Type B pancreatic cell (in vitro differentiated cells): ENCODE measurements around the gene DHRS9. TPM values are rescaled to one million over a fixed set of nuclear protein-coding genes. Genes with fewer than 3 reads are reported as not detected.

Source experiments
- DNase-seq: peaks from one replicate; pipeline ENCODE4 v3.0.0; 2021; ENCODE audit warnings: mixed read lengths; ENCODE audit not compliant: unreplicated experiment; ENCODE audit errors: extremely low spot score
- H3K27ac Mint-ChIP-seq: 2 replicates; pipeline ENCODE4 v1.8.0; 2021; ENCODE audit warnings: mild to moderate bottlenecking, mixed read lengths
- H3K27me3 Mint-ChIP-seq: 2 replicates; pipeline ENCODE4 v1.8.0; 2021; ENCODE audit warnings: mixed read lengths
- H3K36me3 Mint-ChIP-seq: 2 replicates; pipeline ENCODE4 v1.8.0; 2021; ENCODE audit warnings: mixed read lengths
- H3K4me1 Mint-ChIP-seq: one replicate; pipeline ENCODE4 v1.8.0; 2021; ENCODE audit warnings: mixed read lengths; ENCODE audit not compliant: unreplicated experiment
- H3K4me3 Mint-ChIP-seq: 2 replicates; pipeline ENCODE4 v1.8.0; 2021; ENCODE audit warnings: mild to moderate bottlenecking, mixed read lengths
- H3K9me3 Mint-ChIP-seq: 2 replicates; pipeline ENCODE4 v1.8.0; 2021; ENCODE audit warnings: mixed read lengths
- total RNA-seq: library from RNA; stranded (reverse); gene quantifications from 2 replicates; pipeline ENCODE4 v1.2.1, GENCODE V29; 2021; ENCODE audit warnings: low replicate concordance
- TF ChIP-seq, protein P1 (sequence below): fragments of 200-600 bp; sonication (generic); conservative IDR thresholded peaks from 2 replicates; pipeline ENCODE4 v1.5.0; 2021; ENCODE audit warnings: antibody characterized with exemption, mild to moderate bottlenecking

DHRS9 gene
- total RNA-seq, 1 donor from 2014 or later = 0.75 TPM

DNA sequence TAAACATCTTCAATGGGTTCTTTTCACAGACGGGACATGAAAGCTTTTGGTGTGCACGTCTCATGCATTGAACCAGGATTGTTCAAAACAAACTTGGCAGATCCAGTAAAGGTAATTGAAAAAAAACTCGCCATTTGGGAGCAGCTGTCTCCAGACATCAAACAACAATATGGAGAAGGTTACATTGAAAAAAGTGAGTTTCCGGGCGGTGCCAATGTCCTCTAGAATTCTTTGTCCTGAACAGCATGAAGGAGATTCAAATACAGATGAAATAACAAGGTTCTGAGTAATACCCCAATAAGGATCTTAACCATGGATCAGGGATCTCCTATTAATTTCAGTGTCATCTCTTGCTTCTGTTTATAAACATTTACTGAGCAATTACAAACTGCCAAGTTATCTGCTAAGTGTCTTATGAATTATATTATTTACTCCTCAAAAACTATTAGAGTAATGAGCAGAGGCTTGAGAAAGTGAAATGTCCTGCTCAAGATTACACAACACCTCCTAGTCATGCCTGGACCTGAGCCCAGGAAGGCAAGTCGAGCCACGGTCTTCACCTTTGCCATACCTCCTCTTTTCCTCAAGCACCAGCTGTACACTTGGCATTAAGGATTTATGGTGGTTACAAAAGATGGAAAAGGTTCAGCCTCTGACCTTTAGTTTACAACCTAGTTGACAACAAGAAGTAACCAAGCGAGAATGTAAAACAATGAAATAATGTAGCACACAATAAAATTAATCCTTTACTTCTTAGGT lies 22.6 kb downstream of the DHRS9 start:
- H3K27ac Mint-ChIP-seq = no peak overlapping the region
- no peaks in the 10 kb centered on the region for H3K9me3 Mint-ChIP-seq
- TF ChIP-seq, protein P1, sequence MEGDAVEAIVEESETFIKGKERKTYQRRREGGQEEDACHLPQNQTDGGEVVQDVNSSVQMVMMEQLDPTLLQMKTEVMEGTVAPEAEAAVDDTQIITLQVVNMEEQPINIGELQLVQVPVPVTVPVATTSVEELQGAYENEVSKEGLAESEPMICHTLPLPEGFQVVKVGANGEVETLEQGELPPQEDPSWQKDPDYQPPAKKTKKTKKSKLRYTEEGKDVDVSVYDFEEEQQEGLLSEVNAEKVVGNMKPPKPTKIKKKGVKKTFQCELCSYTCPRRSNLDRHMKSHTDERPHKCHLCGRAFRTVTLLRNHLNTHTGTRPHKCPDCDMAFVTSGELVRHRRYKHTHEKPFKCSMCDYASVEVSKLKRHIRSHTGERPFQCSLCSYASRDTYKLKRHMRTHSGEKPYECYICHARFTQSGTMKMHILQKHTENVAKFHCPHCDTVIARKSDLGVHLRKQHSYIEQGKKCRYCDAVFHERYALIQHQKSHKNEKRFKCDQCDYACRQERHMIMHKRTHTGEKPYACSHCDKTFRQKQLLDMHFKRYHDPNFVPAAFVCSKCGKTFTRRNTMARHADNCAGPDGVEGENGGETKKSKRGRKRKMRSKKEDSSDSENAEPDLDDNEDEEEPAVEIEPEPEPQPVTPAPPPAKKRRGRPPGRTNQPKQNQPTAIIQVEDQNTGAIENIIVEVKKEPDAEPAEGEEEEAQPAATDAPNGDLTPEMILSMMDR = no peak
- no peak overlapping the region for H3K4me3 Mint-ChIP-seq
- no peak for DNase-seq
- H3K27me3 Mint-ChIP-seq = no peaks in the 10 kb centered on the region
- H3K4me1 Mint-ChIP-seq = no peaks in the 10 kb centered on the region
- H3K36me3 Mint-ChIP-seq = no peaks in the 10 kb centered on the region

DNA sequence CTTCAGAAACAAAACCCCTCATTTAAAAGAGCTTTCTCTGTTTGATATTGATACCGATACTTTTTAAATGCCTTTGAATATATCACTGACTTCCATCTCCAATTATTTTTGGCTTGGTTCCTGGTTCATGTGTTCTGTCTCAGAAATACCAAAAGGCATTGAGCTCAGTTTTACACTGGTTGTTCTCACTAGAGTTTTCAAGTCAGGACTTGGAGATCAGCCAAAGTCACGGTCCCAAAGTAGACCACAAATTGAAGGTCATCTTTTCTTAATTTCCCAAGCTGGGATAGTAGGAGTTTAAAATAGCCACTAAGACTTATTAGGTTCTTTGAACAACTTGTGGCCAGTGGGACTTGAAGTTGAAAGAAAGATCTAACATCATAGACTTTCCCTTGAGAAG lies 24.2 kb downstream of the DHRS9 start:
- Mint-ChIP-seq H3K4me1 (no peaks in the 10 kb centered on the region), H3K4me3 (no peak overlapping the region), H3K36me3 (no peaks in the 10 kb centered on the region), H3K27ac (no peak overlapping the region), H3K27me3 (no peaks in the 10 kb centered on the region), H3K9me3 (no peaks in the 10 kb centered on the region)
- DNase-seq = no peak
- TF ChIP-seq, protein P1 = no peak

DNA sequence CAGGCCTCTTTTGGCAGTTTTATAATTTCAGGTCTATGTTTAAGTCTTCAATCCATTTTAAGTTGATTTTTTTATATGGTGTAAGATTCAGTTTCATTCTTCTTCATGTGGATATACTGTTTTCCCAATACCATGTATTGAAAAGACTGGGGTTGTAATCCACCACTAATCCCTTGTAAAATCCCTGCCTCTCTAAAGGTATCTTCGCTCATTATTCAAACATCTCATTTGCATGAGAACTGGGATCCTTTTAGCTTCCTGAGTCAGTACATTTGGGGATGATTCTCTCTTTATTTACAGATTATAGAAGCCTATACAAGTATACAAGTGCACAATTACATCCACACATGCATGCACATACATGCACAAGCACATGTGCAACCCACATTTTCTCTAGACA lies 25.3 kb downstream of the DHRS9 start:
- H3K27ac Mint-ChIP-seq = no peak overlapping the region
- no peak for DNase-seq
- H3K9me3 Mint-ChIP-seq = no peaks in the 10 kb centered on the region
- no peaks in the 10 kb centered on the region for H3K4me1 Mint-ChIP-seq
- no peaks in the 10 kb centered on the region for H3K27me3 Mint-ChIP-seq
- no peaks in the 10 kb centered on the region for H3K36me3 Mint-ChIP-seq
- H3K4me3 Mint-ChIP-seq = no peak overlapping the region
- TF ChIP-seq, protein P1 = no peak

DNA sequence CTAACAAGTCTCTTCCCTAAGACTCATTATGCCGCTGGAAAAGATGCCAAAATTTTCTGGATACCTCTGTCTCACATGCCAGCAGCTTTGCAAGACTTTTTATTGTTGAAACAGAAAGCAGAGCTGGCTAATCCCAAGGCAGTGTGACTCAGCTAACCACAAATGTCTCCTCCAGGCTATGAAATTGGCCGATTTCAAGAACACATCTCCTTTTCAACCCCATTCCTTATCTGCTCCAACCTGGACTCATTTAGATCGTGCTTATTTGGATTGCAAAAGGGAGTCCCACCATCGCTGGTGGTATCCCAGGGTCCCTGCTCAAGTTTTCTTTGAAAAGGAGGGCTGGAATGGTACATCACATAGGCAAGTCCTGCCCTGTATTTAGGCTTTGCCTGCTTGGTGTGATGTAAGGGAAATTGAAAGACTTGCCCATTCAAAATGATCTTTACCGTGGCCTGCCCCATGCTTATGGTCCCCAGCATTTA lies 26.3 kb downstream of the DHRS9 start:
- DNase-seq = no peak
- TF ChIP-seq, protein P1 = no peak
- Mint-ChIP-seq H3K36me3 (no peaks in the 10 kb centered on the region), H3K27me3 (no peaks in the 10 kb centered on the region), H3K9me3 (no peaks in the 10 kb centered on the region), H3K27ac (no peak overlapping the region), H3K4me3 (no peak overlapping the region), H3K4me1 (no peaks in the 10 kb centered on the region)

DNA sequence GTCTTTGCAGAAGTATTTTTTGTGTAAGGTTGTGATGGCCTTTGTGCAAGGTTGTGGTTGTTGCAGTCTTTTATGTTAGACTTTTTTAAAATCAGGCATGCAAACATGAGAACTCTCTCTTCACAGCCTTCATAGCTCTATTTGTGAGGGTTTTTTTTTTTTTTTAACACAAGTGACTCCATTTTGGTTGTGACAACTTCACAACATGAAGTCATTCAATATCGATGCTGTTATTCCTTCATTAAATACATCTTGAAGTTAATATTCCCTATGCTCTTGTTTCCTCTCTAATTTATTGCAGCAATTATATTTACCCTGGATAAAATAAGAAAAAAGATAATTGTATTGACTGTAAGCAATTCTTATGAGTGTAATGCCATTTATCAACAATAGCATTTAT lies 35.5 kb downstream of the DHRS9 start:
- Mint-ChIP-seq H3K4me1 (peaks cover 3% of the 10 kb centered on the region), H3K9me3 (no peaks in the 10 kb centered on the region), H3K36me3 (no peaks in the 10 kb centered on the region), H3K27me3 (peaks cover 32% of the 10 kb centered on the region), H3K27ac (no peak overlapping the region), H3K4me3 (no peak overlapping the region)
- TF ChIP-seq, protein P1 = no peak
- DNase-seq = no peak
